SU-DHL-6 (cell line): Measurements from ENCODE around the gene GCNT1.
"Not testable (repeated sequence)": the region's sequence is repeated elsewhere in the genome, so short reads cannot be mapped to it uniquely, and the experiment has no call there.

Experiments used
- H2AFZ ChIP-seq: fragments of 200-600 bp; sonication (generic); 2 replicates; pipeline ENCODE4 v1.6.1; 2014; ENCODE audit warnings: low read depth, mild to moderate bottlenecking, moderate library complexity, mixed read lengths, antibody characterized with exemption, low read length; ENCODE audit not compliant: severe bottlenecking
- H3F3A ChIP-seq: fragments of 200-600 bp; shearing (Covaris generic); 2 replicates; pipeline ENCODE4 v1.6.0; 2016; ENCODE audit warnings: antibody characterized with exemption, mild to moderate bottlenecking; ENCODE audit not compliant: insufficient read depth
- H3K27ac ChIP-seq: fragments of 200-600 bp; sonication (generic); 2 replicates; pipeline ENCODE4 v1.5.1; 2016; ENCODE audit warnings: low read depth, mild to moderate bottlenecking, low read length, moderate library complexity, mixed read lengths
- H3K27me3 ChIP-seq: fragments of 200-600 bp; sonication (generic), shearing (Covaris generic); 2 replicates; pipeline ENCODE4 v1.6.0; 2014; ENCODE audit warnings: mild to moderate bottlenecking, low read length
- H3K36me3 ChIP-seq: fragments of 200-600 bp; sonication (generic); 2 replicates; pipeline ENCODE4 v1.6.1; 2014; ENCODE audit warnings: mild to moderate bottlenecking, low read length, mixed read lengths
- H3K4me2 ChIP-seq: fragments of 300-600, 200-600 bp; shearing (Covaris generic), sonication (generic); 2 replicates; pipeline ENCODE4 v1.6.0; 2014; ENCODE audit warnings: low read length, low read depth, mild to moderate bottlenecking; ENCODE audit not compliant: poor library complexity, severe bottlenecking
- H3K4me3 ChIP-seq: fragments of 200-600 bp; sonication (generic); 2 replicates; pipeline ENCODE4 v1.5.1; 2014; ENCODE audit warnings: antibody characterized with exemption, low read length, mild to moderate bottlenecking, mixed read lengths; ENCODE audit not compliant: insufficient read depth, poor library complexity, severe bottlenecking
- H3K79me2 ChIP-seq: fragments of 200-600 bp; sonication (generic); 2 replicates; pipeline ENCODE4 v1.6.1; 2014; ENCODE audit warnings: mild to moderate bottlenecking, low read length, moderate library complexity; ENCODE audit not compliant: insufficient read depth
- H3K9ac ChIP-seq: fragments of 200-600 bp; sonication (generic); 2 replicates; pipeline ENCODE4 v1.7.0; 2014; ENCODE audit warnings: mild to moderate bottlenecking, low read length
- H3K9me2 ChIP-seq: fragments of 200-600 bp; sonication (generic); replicated peaks from 2 replicates; pipeline ENCODE4 v1.6.1; 2014; ENCODE audit warnings: low read length; ENCODE audit not compliant: insufficient read depth
- H3K9me3 ChIP-seq: fragments of 200-600 bp; sonication (generic); 2 replicates; pipeline ENCODE4 v1.6.1; 2014; ENCODE audit warnings: low read length, mixed read lengths; ENCODE audit not compliant: insufficient read depth
- H4K20me1 ChIP-seq: fragments of 200-600 bp; sonication (generic); 2 replicates; pipeline ENCODE4 v1.6.1; 2014; ENCODE audit warnings: low read depth, mild to moderate bottlenecking, antibody characterized with exemption, low read length, moderate library complexity, mixed read lengths
- EZH2phosphoT487 ChIP-seq: fragments of 200-600 bp; sonication (generic), shearing (Covaris generic); conservative IDR thresholded peaks from 2 replicates; pipeline ENCODE4 v1.6.1; 2018; ENCODE audit warnings: mild to moderate bottlenecking, antibody characterized with exemption, low read length, moderate library complexity, mixed read lengths
- TF ChIP-seq, protein P1 (sequence below): fragments of 200-600 bp; sonication (generic); IDR thresholded peaks from one replicate; pipeline ENCODE4 v1.5.1; 2017; ENCODE audit warnings: antibody characterized with exemption, mild to moderate bottlenecking, low read length, moderate library complexity; ENCODE audit not compliant: insufficient read depth, poor library complexity, severe bottlenecking

GCNT1 gene

DNA sequence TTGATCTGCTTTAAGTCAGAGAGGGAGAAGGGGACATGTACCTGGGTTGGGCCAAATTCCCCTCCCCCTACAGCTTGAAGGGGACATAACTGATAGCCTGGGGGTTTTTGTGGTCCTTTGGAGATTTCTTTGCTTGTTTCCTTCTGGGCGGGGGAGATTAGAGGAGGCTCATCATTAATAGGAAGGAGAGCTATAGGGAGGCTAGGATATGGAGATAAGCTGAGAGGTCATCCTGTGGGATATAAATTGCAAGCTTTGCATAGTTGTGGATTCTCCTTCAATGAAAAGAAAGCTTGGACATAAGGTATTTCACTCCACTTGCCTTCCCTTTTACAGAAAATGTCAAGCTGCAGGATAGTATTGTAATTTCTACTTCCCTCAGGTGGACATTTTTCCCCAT lies 34.5 kb downstream of the GCNT1 start:
- H3K27me3 ChIP-seq, H3K4me2 ChIP-seq, H2AFZ ChIP-seq, H3K9me2 ChIP-seq, H3K27ac ChIP-seq, H3F3A ChIP-seq, H3K36me3 ChIP-seq, H3K9ac ChIP-seq, H3K9me3 ChIP-seq, H3K4me3 ChIP-seq, H4K20me1 ChIP-seq: not testable (repeated sequence)
- H3K79me2 ChIP-seq = peaks cover 56% of the 10 kb centered on the region

DNA sequence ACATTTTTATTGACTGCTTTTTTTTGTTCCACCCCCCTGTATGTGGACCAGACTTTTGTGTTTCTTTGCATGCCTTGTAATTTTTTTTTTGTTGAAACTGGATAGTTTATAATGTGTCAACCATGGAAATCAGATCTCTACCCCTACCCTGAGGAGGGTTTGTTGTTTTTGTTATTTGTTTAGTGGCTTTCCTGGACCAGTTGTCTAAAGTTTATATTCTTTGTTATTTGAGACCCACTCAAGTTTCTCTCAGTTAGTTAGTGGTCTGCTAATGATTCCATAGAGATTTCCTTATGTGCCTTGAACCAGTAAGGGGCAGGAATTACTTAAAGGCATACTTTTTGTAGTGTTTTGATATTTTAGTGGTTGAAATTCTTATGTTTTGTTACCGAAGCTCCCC lies 41.1 kb downstream of the GCNT1 start:
- Histone ChIP-seq H3K36me3 (peaks cover 4% of the 10 kb centered on the region; the same call in 1 of the 2 replicates), H3K4me3 (no peak overlapping the region), H3K79me2 (peaks cover 39% of the 10 kb centered on the region), H3K9me3 (no peaks in the 10 kb centered on the region), H4K20me1 (no peaks in the 10 kb centered on the region), H3K4me2 (no peak overlapping the region), H2AFZ (no peak overlapping the region), H3F3A (no peaks in the 10 kb centered on the region), H3K9me2 (no peaks in the 10 kb centered on the region), H3K9ac (no peak overlapping the region), H3K27ac (no peak overlapping the region), H3K27me3 (no peaks in the 10 kb centered on the region)
- TF ChIP-seq, protein P1, sequence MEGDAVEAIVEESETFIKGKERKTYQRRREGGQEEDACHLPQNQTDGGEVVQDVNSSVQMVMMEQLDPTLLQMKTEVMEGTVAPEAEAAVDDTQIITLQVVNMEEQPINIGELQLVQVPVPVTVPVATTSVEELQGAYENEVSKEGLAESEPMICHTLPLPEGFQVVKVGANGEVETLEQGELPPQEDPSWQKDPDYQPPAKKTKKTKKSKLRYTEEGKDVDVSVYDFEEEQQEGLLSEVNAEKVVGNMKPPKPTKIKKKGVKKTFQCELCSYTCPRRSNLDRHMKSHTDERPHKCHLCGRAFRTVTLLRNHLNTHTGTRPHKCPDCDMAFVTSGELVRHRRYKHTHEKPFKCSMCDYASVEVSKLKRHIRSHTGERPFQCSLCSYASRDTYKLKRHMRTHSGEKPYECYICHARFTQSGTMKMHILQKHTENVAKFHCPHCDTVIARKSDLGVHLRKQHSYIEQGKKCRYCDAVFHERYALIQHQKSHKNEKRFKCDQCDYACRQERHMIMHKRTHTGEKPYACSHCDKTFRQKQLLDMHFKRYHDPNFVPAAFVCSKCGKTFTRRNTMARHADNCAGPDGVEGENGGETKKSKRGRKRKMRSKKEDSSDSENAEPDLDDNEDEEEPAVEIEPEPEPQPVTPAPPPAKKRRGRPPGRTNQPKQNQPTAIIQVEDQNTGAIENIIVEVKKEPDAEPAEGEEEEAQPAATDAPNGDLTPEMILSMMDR = no peak
- no peak for TF ChIP-seq EZH2phosphoT487

DNA sequence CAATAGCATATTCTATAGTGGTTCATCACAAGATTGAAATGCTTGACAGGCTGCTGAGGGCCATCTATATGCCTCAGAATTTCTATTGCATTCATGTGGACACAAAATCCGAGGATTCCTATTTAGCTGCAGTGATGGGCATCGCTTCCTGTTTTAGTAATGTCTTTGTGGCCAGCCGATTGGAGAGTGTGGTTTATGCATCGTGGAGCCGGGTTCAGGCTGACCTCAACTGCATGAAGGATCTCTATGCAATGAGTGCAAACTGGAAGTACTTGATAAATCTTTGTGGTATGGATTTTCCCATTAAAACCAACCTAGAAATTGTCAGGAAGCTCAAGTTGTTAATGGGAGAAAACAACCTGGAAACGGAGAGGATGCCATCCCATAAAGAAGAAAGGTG lies 43.8 kb downstream of the GCNT1 start:
- H3K9me2 ChIP-seq = no peaks in the 10 kb centered on the region
- no peak overlapping the region for H3K27ac ChIP-seq
- H3F3A ChIP-seq = 0 out of 2 replicates have a peak, but pooled peaks cover 6% of the 10 kb centered on the region
- H3K9me3 ChIP-seq = no peaks in the 10 kb centered on the region
- TF ChIP-seq, protein P1 = no peak
- no peak for TF ChIP-seq EZH2phosphoT487
- no peak overlapping the region for H3K4me3 ChIP-seq
- no peaks in the 10 kb centered on the region for H3K27me3 ChIP-seq
- H4K20me1 ChIP-seq = no peaks in the 10 kb centered on the region
- H3K4me2 ChIP-seq = no peak overlapping the region
- peaks cover 20% of the 10 kb centered on the region for H3K79me2 ChIP-seq
- peaks cover 4% of the 10 kb centered on the region; the same call in 1 of the 2 replicates for H3K36me3 ChIP-seq
- no peak overlapping the region for H3K9ac ChIP-seq
- no peak overlapping the region for H2AFZ ChIP-seq

DNA sequence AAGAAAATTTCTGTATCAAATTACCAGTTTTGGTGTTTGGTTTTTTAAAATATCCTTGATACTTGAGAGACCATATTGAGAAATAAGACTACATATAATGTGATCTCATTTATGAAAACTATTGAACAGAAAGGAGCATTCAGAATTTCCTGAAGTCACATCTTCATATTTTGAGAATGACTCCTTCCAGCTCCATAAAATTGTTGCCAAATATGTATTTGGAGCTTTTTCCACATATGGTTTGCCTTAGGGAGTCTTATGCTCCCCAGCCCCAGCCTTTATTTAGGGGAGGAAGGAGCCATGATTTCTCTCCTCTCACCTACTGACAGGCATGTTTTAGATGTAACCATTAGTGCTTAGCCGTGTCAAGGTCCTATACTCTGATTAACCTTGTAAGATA lies 51.1 kb downstream of the GCNT1 start:
- Histone ChIP-seq H4K20me1 (no peaks in the 10 kb centered on the region), H3K9ac (no peak overlapping the region), H3K9me3 (no peaks in the 10 kb centered on the region), H3K27ac (no peak overlapping the region), H3K36me3 (no peaks in the 10 kb centered on the region; the same call in 1 of the 2 replicates), H3K79me2 (no peaks in the 10 kb centered on the region), H2AFZ (no peak overlapping the region), H3K27me3 (no peaks in the 10 kb centered on the region), H3K4me3 (no peak overlapping the region), H3K9me2 (no peaks in the 10 kb centered on the region), H3F3A (0 out of 2 replicates have a peak, but pooled peaks cover 6% of the 10 kb centered on the region), H3K4me2 (no peak overlapping the region)
- no peak for TF ChIP-seq EZH2phosphoT487
- TF ChIP-seq, protein P1 = no peak
